Sciatic nerve (tissue), 2 donors: ENCODE measurements around the gene SIN3B. TPM values are rescaled to one million over a fixed set of nuclear protein-coding genes. Genes with fewer than 3 reads are reported as not detected.

Experiments
- ATAC-seq: fragments of 200-7000 bp; cut with Tn5 transposase; one replicate; pipeline ENCODE4 v1.9.1; 2020; ENCODE audit warnings: mild to moderate bottlenecking, moderate library complexity
- DNase-seq: peaks from one replicate; pipeline ENCODE4 v3.0.0-alpha.2; 2020; ENCODE audit warnings: low spot score
- intact Hi-C: fragments of 100-400 bp; cut with DNase I; formaldehyde crosslinking; loops from one replicate; pipeline ENCODE4 v1.14.2; 2022
- total RNA-seq: library from RNA; stranded (reverse); fragmentation: NEBNext Ultra II Directional; extraction: Animal tissue kit (Norgen Biotek cat#: 25700); gene quantifications from one replicate; pipeline ENCODE4 v1.2.1, GENCODE V29; 2021
- donor health status: DM: no; HTN: no; CAD: no.
- donor health status: DM: no; HTN: no; CAD: no.

The SIN3B gene
- total RNA-seq, 1 donor from 2014 or later: 84.8 TPM

DNA sequence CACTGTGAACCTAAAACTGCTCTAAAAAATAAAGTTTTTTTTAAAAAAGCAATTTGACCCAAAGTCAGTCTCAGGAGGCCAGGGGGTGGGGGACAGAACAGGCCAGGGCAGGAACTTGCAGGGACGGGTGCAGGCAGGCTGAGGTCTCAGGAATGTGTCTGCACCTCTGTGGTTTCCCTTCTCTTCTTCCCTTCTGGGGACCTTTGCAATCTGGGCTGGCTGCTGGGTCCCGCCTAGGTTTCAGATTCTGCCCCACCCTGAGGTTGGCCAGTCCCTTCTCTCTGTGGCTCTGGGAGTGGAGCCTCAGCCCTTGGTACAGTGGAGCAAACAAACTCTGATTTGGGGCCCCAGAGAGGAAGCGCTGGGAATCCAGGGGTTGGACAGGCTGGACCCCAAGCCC lies 54.3 kb downstream of the SIN3B start:
- DNase-seq: no peak
- intact Hi-C loops: no loop called here
- no peak for ATAC-seq

DNA sequence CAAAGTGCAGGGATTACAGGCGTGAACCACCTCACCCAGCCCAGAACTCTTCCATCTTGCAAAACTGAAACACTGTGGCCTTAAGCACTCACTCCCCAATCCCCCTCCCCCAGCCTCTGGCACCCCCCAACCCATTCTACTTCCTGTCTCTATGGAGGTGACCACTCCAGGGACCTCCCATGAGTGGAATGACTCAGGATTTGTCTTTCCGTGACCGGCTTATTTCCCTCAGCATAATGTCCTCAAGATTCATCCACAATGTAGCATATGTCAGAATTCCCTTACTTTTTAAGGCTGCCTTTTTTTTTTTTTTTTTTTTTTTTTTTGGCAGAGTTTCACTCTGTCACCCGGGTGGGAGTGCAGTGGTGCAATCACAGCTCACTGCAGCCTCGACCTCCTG lies 56.0 kb downstream of the SIN3B start:
- intact Hi-C loops: no loop called here

GRCh38 chr19:16886305-16886880 lies 57.2 kb downstream of the SIN3B start:
- no peak for DNase-seq
- intact Hi-C loops: no loop called here
- ATAC-seq: peak; percentile 49

More for the DNA sequence above, 56.0 kb downstream of the SIN3B start:
- no peak for ATAC-seq
- no peak for DNase-seq

- no peak for ATAC-seq
Measured at GRCh38 chr19:16887353-16888265, 58.4 kb downstream of the SIN3B start.

GRCh38 chr19:16888629-16889365 lies 59.6 kb downstream of the SIN3B start, which contains the start of gene F2RL3:
Gene F2RL3, plus strand, starts transcription at chr19:16888999. Its CDS starts 191 bp downstream, at chr19:16889190.
- DNase-seq (peak; percentile 63), ATAC-seq (peak; percentile 62)
- intact Hi-C loops: no loop called here

More at GRCh38 chr19:16887353-16888265, 58.4 kb downstream of the SIN3B start:
- DNase-seq: no peak
- intact Hi-C loops: no loop called here

GRCh38 chr19:16889366-16889882 lies 60.2 kb downstream of the SIN3B start:
- ATAC-seq (no peak), DNase-seq (no peak)
- intact Hi-C loops: no loop called here

DNA sequence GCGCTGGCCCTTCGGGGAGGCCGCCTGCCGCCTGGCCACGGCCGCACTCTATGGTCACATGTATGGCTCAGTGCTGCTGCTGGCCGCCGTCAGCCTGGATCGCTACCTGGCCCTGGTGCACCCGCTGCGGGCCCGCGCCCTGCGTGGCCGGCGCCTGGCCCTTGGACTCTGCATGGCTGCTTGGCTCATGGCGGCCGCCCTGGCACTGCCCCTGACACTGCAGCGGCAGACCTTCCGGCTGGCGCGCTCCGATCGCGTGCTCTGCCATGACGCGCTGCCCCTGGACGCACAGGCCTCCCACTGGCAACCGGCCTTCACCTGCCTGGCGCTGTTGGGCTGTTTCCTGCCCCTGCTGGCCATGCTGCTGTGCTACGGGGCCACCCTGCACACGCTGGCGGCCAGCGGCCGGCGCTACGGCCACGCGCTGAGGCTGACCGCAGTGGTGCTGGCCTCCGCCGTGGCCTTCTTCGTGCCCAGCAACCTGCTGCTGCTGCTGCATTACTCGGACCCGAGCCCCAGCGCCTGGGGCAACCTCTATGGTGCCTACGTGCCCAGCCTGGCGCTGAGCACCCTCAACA lies 60.8 kb downstream of the SIN3B start:
- ATAC-seq (no peak), DNase-seq (no peak)
- intact Hi-C loops: no loop called here

GRCh38 chr19:16890461-16891184 lies 61.4 kb downstream of the SIN3B start:
- ATAC-seq (no peak), DNase-seq (no peak)
- intact Hi-C loops: no loop called here

DNA sequence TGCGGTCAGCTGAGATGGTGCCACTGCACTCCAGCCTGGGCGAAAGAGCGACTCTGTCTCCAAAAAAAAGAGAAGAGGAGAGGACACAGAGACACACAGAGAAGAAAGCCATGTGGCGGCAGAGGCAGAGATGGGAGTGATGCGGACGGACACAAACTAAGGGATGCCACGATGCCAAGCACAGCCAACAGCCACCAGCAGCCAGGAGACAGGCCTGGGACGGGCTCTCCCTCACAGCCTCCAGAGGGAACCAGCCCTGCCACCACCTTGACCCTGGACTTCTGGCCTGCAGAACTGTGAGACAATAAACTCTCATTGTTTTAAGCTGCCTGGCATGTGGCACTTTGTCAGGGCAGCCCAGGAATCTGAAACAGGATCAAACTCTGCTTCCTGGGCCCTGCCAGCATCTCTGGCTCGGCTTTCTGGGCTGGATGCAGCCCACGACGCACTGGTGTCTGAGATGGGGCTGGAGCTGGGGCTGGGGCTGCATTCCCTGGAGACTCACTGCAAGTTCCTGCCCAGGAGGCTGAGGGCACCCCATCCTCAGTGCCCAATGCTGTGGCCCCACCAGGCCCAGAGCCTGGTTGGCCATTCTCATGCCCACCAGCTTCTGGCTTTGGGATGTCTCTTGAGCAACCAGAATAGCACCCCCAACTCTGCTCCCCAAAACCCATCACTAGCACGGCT lies 62.6 kb downstream of the SIN3B start:
- intact Hi-C loops: no loop called here
- DNase-seq (no peak), ATAC-seq (no peak)

GRCh38 chr19:16892436-16892835 lies 63.2 kb downstream of the SIN3B start:
- intact Hi-C loops: no loop called here
- no peak for DNase-seq
- no peak for ATAC-seq

GRCh38 chr19:16892868-16893685 lies 63.9 kb downstream of the SIN3B start:
- DNase-seq: no peak
- intact Hi-C loops: no loop called here
- ATAC-seq: no peak

- ATAC-seq (no peak), DNase-seq (no peak)
- intact Hi-C loops: no loop called here
Measured at GRCh38 chr19:16893686-16893989, 64.4 kb downstream of the SIN3B start.

GRCh38 chr19:16894080-16894479 lies 64.9 kb downstream of the SIN3B start:
- intact Hi-C loops: no loop called here
- no peak for ATAC-seq
- DNase-seq: no peak

GRCh38 chr19:16895467-16896145 lies 66.4 kb downstream of the SIN3B start:
- DNase-seq (peak; percentile 68), ATAC-seq (no peak)
- intact Hi-C loops: no loop called here

DNA sequence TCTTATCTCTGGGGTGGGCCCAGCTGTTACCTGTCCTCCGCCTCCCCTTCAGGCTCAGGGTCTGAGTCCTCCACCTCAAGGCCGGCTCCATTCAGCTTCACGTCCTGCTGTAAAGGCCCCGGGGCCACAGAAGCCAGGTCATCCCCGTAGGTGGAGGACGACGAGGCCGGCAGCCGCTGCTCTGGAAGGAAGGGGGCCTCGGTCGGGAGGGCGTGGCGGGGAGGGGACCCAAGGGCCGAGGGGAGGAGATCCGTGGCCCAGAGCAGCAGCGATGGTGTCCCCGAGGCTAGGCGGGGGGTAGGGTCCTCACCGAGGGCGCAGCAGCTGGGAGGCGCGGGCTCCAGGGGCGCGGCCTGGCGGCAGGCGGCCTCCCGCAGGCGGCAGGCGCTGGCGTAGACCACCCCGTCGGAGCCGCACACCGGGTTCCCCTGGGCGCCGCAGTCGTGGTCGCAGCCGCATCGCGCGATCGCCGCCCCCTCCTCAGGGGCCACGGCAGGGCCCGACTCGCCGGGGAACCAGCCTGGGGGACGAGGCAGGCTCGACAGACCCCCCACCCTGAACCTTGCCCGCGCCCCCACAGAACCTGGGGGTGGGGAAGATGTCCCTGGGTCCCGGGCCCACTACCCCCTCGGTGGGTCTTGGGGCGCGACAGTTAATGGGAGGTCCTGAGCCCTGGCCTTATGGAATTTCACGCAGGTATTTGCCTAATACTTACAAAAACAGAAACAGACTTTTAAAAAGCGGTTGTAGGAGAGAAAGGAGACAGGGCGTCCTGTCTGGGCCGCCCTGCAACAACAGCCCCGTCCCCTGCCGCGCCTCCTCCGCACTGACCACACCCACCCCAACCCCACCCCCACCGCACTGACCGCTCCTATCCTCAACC lies 67.2 kb downstream of the SIN3B start:
- peak; percentile 73 for DNase-seq
- intact Hi-C loops: no loop called here
- ATAC-seq: peak; percentile 2
